CD14-positive monocyte (primary cell): ENCODE measurements around the gene MAP2K4. TPM values are rescaled to one million over a fixed set of nuclear protein-coding genes. Genes with fewer than 3 reads are reported as not detected.

Source experiments
- DNase-seq, 3 donors: peaks; one replicate each; pipeline ENCODE4 v3.0.0-alpha.2; 2011 to 2022
- H2AFZ ChIP-seq: 2 replicates; pipeline ENCODE4 v1.6.0; 2012; ENCODE audit warnings: mild to moderate bottlenecking, low read depth, low read length, inconsistent platforms; ENCODE audit not compliant: insufficient read depth, poor library complexity, severe bottlenecking
- H3K27ac ChIP-seq, 2 donors: 1 replicate in 1 of 2; 2 replicates in 1 of 2; pipeline ENCODE4 v1.5.1; 2012 to 2013; ENCODE audit warnings: low read length in 2 of 2, control low read depth in 1 of 2, inconsistent platforms in 1 of 2, low read depth in 1 of 2, mild to moderate bottlenecking in 1 of 2
- H3K27me3 ChIP-seq, 2 donors: one replicate each; pipeline versions ENCODE4 v1.6.0 to v1.6.1; 2011 to 2013; ENCODE audit warnings: low read length in 2 of 2; ENCODE audit not compliant: control insufficient read depth in 2 of 2, insufficient read depth in 2 of 2
- H3K36me3 ChIP-seq, 2 donors: replicated peaks in 1 of 2; 1 replicate in 1 of 2; 2 replicates in 1 of 2; pipeline versions ENCODE4 v1.5.1 to v1.6.1; 2012 to 2013; ENCODE audit warnings: low read length in 2 of 2, control low read depth in 1 of 2, inconsistent platforms in 1 of 2, mild to moderate bottlenecking in 1 of 2; ENCODE audit not compliant: insufficient read depth in 2 of 2, control insufficient read depth in 1 of 2
- H3K4me1 ChIP-seq, 2 donors: 1 replicate in 1 of 2; 2 replicates in 1 of 2; pipeline versions ENCODE4 v1.5.1 to v1.6.1; 2012 to 2013; ENCODE audit warnings: low read length in 2 of 2, control low read depth in 1 of 2, inconsistent platforms in 1 of 2, mild to moderate bottlenecking in 1 of 2, moderate library complexity in 1 of 2; ENCODE audit not compliant: insufficient read depth in 2 of 2, control insufficient read depth in 1 of 2
- H3K4me2 ChIP-seq: replicated peaks from 2 replicates; pipeline ENCODE3; 2012; ENCODE audit warnings: low read length, moderate library complexity, mild to moderate bottlenecking; ENCODE audit not compliant: poor library complexity, severe bottlenecking; ENCODE audit errors: extremely low read depth
- H3K4me3 ChIP-seq, 3 experiments: fragments of 200-600 bp in 1 of 3; sonication (generic) in 1 of 3; replicated peaks in 1 of 3; 1 replicate in 2 of 3; 2 replicates in 1 of 3; pipeline ENCODE4 v1.5.1; 2011 to 2013; ENCODE audit warnings: low read length in 3 of 3, mild to moderate bottlenecking in 3 of 3, control low read depth in 2 of 3, low read depth in 2 of 3, inconsistent platforms in 1 of 3, moderate library complexity in 1 of 3
- H3K79me2 ChIP-seq: 2 replicates; pipeline ENCODE4 v1.6.0; 2012; ENCODE audit warnings: mild to moderate bottlenecking, control low read depth, inconsistent platforms, low read length, moderate library complexity; ENCODE audit not compliant: insufficient read depth
- H3K9ac ChIP-seq: 2 replicates; pipeline ENCODE4 v1.6.0; 2017; ENCODE audit warnings: low read length, mild to moderate bottlenecking; ENCODE audit not compliant: insufficient read depth, poor library complexity, severe bottlenecking
- H3K9me3 ChIP-seq, 2 donors: replicated peaks in 1 of 2; 1 replicate in 1 of 2; 2 replicates in 1 of 2; pipeline versions ENCODE4 v1.5.1 to v1.6.1; 2012 to 2013; ENCODE audit warnings: low read length in 2 of 2, control low read depth in 1 of 2; ENCODE audit not compliant: control insufficient read depth in 1 of 2, insufficient read depth in 1 of 2
- H4K20me1 ChIP-seq: 2 replicates; pipeline ENCODE4 v1.6.0; 2012; ENCODE audit warnings: mild to moderate bottlenecking, low read length, control low read depth, moderate library complexity; ENCODE audit not compliant: insufficient read depth
- H3K27ac Mint-ChIP-seq, 7 donors: one replicate each; pipeline ENCODE4 v1.8.0; 2020; ENCODE audit warnings: mild to moderate bottlenecking in 7 of 7, mixed read lengths in 7 of 7, moderate library complexity in 6 of 7, inconsistent platforms in 2 of 7
- H3K27me3 Mint-ChIP-seq, 3 donors: one replicate each; pipeline ENCODE4 v1.8.0; 2021 to 2022; ENCODE audit warnings: low read depth in 3 of 3, mild to moderate bottlenecking in 3 of 3, mixed read lengths in 3 of 3, moderate library complexity in 3 of 3, inconsistent platforms in 1 of 3
- H3K36me3 Mint-ChIP-seq, 2 donors: one replicate each; pipeline ENCODE4 v1.8.0; 2020; ENCODE audit warnings: mixed read lengths in 2 of 2, inconsistent platforms in 1 of 2, mild to moderate bottlenecking in 1 of 2
- H3K4me1 Mint-ChIP-seq: one replicate; pipeline ENCODE4 v1.8.0; 2020; ENCODE audit warnings: mild to moderate bottlenecking, mixed read lengths
- H3K4me3 Mint-ChIP-seq, 2 donors: one replicate each; pipeline ENCODE4 v1.8.0; 2020; ENCODE audit warnings: mild to moderate bottlenecking in 2 of 2, mixed read lengths in 2 of 2, moderate library complexity in 1 of 2
- H3K9me3 Mint-ChIP-seq, 7 donors: one replicate each; pipeline ENCODE4 v1.8.0; 2020 to 2022; ENCODE audit warnings: mixed read lengths in 7 of 7, mild to moderate bottlenecking in 6 of 7, moderate library complexity in 6 of 7, inconsistent platforms in 2 of 7
- CTCF ChIP-seq: fragments of 200-600 bp; IDR thresholded peaks from one replicate; pipeline ENCODE4 v1.8.0; 2022; ENCODE audit warnings: antibody characterized with exemption, mild to moderate bottlenecking
- WGBS: methylation state at CpG from one replicate; pipeline ENCODE4 v1.1.5; 2013; ENCODE audit warnings: missing lambda C conversion rate; ENCODE audit not compliant: insufficient coverage; 5-methylcytosine and 5-hydroxymethylcytosine counted together
- intact Hi-C, 2 donors: fragments of 100-400 bp; cut with micrococcal nuclease; formaldehyde crosslinking; loops; one replicate each; pipeline versions ENCODE4 v1.15.0 to v1.15.1; 2023
- polyA plus RNA-seq, 3 donors: library from polyadenylated mRNA; depleted of rRNA in 1 of 3; unstranded in 2 of 3; stranded (reverse) in 1 of 3; fragments of 300-500 nt in 2 of 3; fragments of >200 nt in 1 of 3; fragmentation: Illumina TruSeq in 2 of 3; gene quantifications; 1 replicate in 2 of 3; 2 replicates in 1 of 3; pipeline ENCODE4 v1.2.3, GENCODE V29; 2012 to 2021

MAP2K4 gene
- polyA plus RNA-seq, 3 donors = 8.1 to 41.8 (median 23.2) TPM

- Histone ChIP-seq H3K4me3 (no peak overlapping the region), H2AFZ (no peak overlapping the region), H3K4me2 (no peak overlapping the region), H3K79me2 (no peaks in the 10 kb centered on the region), H3K4me1 (no peaks in the 10 kb centered on the region), H3K27ac (no peak overlapping the region), H3K36me3 (peaks cover 4 to 56% of the 10 kb centered on the region in 2 donors), H4K20me1 (peaks cover 16% of the 10 kb centered on the region), H3K27me3 (no peaks in the 10 kb centered on the region), H3K9me3 (peaks cover 4 to 7% of the 10 kb centered on the region in 2 donors), H3K9ac (no peak overlapping the region)
- Mint-ChIP-seq H3K4me3 (no peak overlapping the region), H3K4me1 (no peaks in the 10 kb centered on the region), H3K9me3 (peaks cover 7 to 28% (median 16%) of the 10 kb centered on the region in 7 donors), H3K27ac (no peak overlapping the region), H3K27me3 (no peaks in the 10 kb centered on the region), H3K36me3 (peaks cover 37 to 43% of the 10 kb centered on the region in 2 donors)
- no CpG with 5 or more reads among the region's 2 CpGs for WGBS
- no peak for TF ChIP-seq CTCF
- intact Hi-C loops = no loop called here
- no peak for DNase-seq
These were observed 43.7 kb downstream of the MAP2K4 start for GRCh38 chr17:12064395-12064794.

- intact Hi-C loops = no loop called here
- peaks cover 4 to 21% (median 12%) of the 10 kb centered on the region in 7 donors for H3K9me3 Mint-ChIP-seq
- no peak overlapping the region for H2AFZ ChIP-seq
These were observed 46.8 kb downstream of the MAP2K4 start for GRCh38 chr17:12067485-12067884.

More at GRCh38 chr17:12067485-12067884, 46.8 kb downstream of the MAP2K4 start:
- WGBS = 100% methylated on average over 1 of the region's 2 CpGs
- H3K4me1 ChIP-seq = no peaks in the 10 kb centered on the region
- H3K36me3 ChIP-seq = peaks cover 9 to 59% of the 10 kb centered on the region in 2 donors
- peaks cover 34 to 36% of the 10 kb centered on the region in 2 donors for H3K36me3 Mint-ChIP-seq
- no peak overlapping the region for H3K4me2 ChIP-seq
- H3K79me2 ChIP-seq = no peaks in the 10 kb centered on the region
- no peak overlapping the region for H3K27ac ChIP-seq
- H3K4me1 Mint-ChIP-seq = no peaks in the 10 kb centered on the region
- H3K9me3 ChIP-seq = peaks cover 4 to 7% of the 10 kb centered on the region in 2 donors
- H3K4me3 Mint-ChIP-seq = no peak overlapping the region
- no peak for TF ChIP-seq CTCF
- H3K27ac Mint-ChIP-seq = no peak overlapping the region
- no peaks in the 10 kb centered on the region for H3K27me3 ChIP-seq
- no peak overlapping the region for H3K9ac ChIP-seq
- peaks cover 3% of the 10 kb centered on the region for H4K20me1 ChIP-seq
- H3K4me3 ChIP-seq = no peak overlapping the region
- no peak for DNase-seq
- H3K27me3 Mint-ChIP-seq = no peaks in the 10 kb centered on the region
